ENCODE data around the gene RFTN1.

GRCh38 chr3:16381426-16381825 is 132.1 kb downstream of the RFTN1 start:
- TF ChIP-seq CTCF (IDR thresholded peaks at IDR 0.05) (no peak), EZH2 (IDR thresholded peaks at IDR 0.05) (no peak)
